Hepatic stellate cell (primary cell): ENCODE results near the gene SLC25A14.
"Not testable (repeated sequence)": the region's sequence is repeated elsewhere in the genome, so short reads cannot be mapped to it uniquely, and the experiment has no call there.

ENCODE experiments used
- DNase-seq: peaks from one replicate; pipeline ENCODE4 v3.0.0; 2011; ENCODE audit warnings: low spot score

Gene SLC25A14, protein sequence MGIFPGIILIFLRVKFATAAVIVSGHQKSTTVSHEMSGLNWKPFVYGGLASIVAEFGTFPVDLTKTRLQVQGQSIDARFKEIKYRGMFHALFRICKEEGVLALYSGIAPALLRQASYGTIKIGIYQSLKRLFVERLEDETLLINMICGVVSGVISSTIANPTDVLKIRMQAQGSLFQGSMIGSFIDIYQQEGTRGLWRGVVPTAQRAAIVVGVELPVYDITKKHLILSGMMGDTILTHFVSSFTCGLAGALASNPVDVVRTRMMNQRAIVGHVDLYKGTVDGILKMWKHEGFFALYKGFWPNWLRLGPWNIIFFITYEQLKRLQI

DNA sequence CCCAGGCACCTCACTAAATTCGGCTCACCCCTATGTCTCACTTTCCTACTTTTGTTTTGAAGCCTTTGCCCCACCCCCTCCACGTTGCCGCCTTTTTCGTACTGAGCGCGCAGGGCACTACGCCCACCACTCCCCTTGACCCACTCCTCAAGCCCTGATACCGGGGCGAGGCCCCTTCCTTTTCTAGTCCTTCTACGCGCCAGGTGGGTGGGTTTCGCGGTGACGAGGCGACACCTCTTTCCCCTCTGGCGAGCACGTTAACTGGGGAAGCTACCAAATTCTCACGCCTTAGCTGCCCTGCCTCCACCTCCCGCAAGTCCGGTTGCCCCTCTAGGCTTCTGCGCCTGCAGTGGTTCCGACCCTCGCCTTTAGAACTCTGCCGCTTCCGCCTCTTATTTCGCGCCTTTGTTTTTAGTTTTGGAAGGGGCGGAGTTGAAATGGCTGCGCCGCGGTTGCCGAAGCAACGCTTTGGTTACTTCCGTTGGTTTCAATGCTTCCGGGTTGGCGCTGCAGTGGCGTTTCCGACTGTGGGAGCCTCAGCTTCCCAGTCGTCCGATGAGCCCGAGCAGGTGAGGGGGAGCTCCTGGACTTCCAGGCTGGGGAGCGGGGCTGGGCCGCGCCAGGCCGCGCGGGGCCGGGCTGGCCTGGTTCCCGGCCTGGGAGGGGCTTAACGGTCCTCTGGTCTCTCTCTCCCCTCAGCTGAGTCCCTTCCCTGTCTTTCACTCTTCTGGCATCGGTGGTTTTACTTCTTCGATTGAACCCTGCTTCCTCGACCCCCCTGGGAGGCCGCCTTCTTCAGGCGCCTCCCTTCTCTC is at the start of gene SLC25A14:
Gene SLC25A14 (plus strand): TSS at position 512 of the 815 bp plus-strand sequence. CDS start 360 bp downstream, outside the sequence.
- DNase-seq: peak; percentile 37

GRCh38 chrX:130295519-130296296 is 44.0 kb upstream of the SLC25A14 start:
- DNase-seq: no peak

DNA sequence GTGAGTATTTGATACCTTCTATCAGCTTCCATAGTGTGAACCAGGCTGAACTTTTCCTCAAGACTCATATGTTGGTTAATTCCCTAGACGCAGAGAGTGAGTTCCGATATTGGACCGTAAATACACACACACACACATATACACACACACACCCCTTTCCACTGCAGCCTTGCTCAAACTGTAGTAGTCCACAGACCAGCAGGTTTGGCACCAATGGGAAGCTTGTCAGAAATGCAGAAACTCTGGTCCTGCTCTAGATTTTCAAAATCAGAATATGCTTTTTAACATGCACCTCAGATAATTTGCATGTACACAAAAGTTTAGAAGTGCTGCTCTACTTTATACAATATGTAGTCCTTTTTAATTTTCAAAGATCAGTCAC is 43.4 kb upstream of the SLC25A14 start:
- no peak for DNase-seq

GRCh38 chrX:130296743-130297142 is 43.0 kb upstream of the SLC25A14 start:
- DNase-seq: no peak

DNA sequence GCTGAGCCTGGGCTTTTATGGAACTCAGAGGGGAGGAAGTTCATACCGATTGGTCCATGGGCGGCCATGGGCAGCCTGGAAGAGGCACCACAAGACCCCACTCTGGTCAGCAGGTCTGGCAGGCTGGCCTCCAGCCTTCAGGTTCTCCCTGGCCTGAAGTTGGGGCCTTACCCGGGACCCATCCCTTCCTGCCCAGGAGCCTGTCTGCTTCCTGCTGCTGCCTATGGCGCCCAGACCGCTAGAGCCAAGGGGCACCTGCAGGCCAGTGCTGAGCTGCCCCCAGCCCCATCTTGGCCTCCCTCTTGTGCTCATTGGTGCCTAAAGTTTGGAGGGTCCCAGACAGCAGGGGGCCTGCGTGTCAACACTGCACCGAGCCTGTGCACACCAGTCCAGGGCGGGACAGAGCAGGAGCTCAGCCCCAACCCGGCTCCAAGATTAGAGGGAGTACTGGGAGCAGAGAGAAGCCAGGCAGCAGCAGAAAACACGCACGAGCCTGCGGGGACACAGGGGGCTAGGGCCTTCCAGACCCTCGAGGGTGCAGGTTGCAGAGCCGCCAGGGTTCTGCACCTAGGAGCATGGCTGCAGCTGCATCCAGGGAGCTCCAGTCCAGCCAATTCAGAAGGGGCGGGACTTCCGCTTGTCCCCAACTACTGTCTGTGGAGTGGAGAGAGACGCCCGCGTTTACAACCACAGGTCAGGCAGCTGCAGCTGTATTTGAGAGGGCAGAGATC is 40.3 kb upstream of the SLC25A14 start:
- no peak for DNase-seq

- DNase-seq: no peak
Observed at GRCh38 chrX:130300010-130300282, 39.8 kb upstream of the SLC25A14 start.

- DNase-seq: no peak
Observed at GRCh38 chrX:130301405-130301804, 38.3 kb upstream of the SLC25A14 start.

GRCh38 chrX:130301977-130302376 is 37.7 kb upstream of the SLC25A14 start:
- no peak for DNase-seq

DNA sequence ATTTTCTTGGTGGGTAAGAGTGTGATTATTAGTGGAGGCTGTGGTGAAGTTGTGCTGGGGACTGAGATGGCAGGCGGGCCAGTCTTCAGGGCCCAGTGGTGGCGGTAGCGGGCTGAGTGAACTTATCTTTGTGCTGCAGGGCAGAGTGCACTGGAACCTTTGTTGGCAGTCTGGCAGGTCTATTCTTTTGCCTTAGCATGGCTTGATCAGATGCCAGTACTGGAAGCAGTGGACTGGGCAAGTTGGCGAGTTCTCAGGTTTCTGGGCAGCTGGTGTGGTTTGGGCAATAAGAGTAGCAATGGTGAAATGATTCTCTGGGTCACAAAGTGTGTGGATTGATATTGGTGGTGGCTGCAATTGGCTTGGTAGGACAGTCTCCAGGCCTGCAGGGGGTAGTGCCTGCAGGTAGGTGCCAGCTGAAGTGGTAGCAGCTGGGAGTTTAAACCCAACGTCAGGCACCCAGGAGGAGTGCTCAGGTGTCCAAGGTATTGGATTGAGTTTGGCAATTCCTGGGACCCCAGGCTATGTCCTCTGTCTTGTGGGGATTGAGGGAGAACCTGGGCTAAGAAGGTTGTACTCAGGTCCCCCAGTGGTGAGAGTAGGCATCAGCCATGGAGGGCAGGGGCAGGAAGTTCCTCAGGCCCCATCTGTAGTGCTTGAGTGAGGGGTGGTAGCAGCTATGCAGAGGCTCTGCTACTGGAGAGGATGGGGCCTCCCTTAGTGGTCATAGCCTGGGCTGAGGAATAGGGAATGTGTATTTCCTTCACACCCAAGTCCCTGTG is 34.9 kb upstream of the SLC25A14 start:
- DNase-seq: no peak

GRCh38 chrX:130319886-130320285 is 19.8 kb upstream of the SLC25A14 start:
- not testable (repeated sequence) for DNase-seq

GRCh38 chrX:130321550-130321949 is 18.2 kb upstream of the SLC25A14 start:
- DNase-seq: no peak

GRCh38 chrX:130330146-130330545 is 9.6 kb upstream of the SLC25A14 start:
- DNase-seq: no peak

- peak; percentile 27 for DNase-seq
Observed at GRCh38 chrX:130330706-130331105, 9.0 kb upstream of the SLC25A14 start.

GRCh38 chrX:130336531-130336930 is 3.2 kb upstream of the SLC25A14 start:
- DNase-seq: no peak

DNA sequence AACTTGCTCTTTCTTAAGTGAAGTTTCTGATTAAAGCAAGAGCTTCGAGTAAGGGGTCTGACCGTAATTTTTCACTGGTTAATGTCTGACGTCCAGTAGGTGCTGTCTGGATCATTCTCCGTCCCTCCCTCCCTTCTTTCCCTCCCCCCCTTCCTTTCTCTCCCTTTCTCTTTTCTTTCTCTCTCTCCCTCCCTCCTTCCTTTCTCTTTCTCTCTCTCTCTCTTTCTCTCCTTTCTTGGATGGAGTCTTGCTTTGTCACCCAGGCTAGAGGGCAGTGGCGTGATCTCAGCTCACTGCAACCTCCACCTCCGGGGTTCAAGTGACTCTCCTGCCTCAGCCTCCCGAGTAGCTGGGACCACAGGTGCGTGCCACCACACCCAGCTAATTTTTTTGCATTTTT is 850 bp upstream of the SLC25A14 start:
- DNase-seq: not testable (repeated sequence)

- DNase-seq: no peak
Observed at GRCh38 chrX:130340271-130340670, 552 bp downstream of the SLC25A14 start.

DNA sequence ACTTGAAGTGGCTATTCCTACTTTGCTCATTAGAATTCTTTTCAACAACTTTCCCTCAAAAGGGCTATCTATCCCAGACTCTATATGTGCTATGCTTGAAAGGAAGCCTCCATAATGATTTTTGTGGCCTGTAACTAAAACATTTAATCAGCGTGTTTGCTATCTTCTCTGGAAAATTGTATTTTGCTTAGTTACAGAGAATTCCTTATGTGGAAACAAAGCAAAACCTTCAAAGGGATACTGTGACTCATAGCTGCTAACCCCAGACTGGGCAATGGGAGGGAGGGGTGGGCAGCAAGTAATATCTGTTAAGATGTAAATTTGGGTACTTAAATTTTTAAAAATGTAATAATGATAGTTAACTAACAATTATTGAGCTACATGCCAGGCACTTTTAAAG is 3.7 kb downstream of the SLC25A14 start:
- no peak for DNase-seq

DNA sequence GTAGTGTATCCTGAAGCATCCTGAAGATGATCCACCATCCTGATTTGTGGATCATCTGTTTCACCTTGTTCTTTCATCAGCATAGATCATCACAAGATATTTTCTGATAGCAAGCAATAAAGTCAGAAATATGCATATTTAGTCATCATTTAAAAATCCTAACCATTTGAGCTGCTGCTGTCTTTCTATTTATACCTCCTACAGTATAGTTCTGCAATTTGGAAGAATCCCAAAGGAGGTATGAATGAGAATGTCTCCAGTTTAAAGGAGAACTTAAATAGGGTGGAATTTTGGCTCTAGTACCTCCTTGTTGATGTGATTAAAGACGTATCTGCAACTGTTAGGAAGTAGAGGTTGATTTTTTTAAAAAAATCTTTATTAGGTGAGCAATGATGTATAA is 7.6 kb downstream of the SLC25A14 start:
- no peak for DNase-seq

DNA sequence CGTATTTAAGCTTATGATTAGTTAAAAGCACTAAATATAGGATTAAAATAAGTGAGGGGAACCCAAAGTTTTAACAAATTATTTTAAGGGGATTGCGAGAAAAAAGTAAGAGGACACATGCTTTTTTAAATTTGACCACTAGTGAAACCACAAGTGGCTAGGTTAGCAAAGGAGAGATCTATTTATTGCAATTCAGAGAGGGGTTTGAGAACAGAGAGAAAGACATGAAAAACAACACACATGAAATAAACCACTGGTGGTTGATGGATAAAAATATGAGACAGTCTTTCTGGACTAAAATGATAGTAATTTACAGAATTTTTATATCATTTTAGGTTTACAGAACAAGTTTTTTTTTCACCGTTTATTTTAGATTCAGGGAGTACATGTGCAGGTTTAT is 11.8 kb downstream of the SLC25A14 start:
- DNase-seq: no peak

DNA sequence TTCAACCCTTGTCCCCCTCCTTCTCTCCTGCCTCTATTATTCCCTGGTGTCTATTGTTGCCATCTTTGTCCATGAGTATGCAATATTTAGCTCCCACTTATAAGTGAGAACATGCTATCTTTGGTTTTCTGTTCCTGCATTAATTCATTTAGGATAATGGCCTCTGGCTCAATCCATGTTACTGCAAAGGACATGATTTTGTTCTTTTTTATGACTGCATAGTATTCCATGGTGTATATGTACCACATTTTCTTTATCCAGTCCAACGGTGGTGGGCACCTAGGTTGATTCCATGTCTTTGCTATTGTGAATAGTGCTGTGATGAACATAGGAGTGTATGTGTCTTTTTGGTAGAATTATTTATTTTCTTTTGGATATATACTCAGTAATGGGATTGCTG is 12.3 kb downstream of the SLC25A14 start:
- DNase-seq: not testable (repeated sequence)

DNA sequence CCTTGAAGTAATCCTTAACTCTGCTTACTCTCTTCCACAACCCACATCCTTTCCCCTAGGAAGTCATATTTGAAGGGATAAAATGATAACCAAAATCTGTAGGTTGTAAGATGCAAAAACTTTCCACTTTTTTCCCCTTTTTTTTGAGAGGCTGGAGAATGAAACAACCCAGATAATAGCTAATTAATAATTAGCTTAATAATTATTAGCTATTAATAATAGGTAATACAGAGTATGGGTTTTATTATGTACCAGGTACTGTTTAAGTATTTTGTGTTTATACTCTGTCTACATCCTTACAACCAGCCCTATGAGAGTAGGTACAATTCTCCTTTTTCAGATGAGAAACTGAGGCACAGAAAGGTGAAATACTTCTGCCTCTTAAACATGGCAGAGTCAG is 36.4 kb downstream of the SLC25A14 start:
- no peak for DNase-seq
